ENCODE data around the gene MACO1. TPM values are rescaled to one million over a fixed set of nuclear protein-coding genes. Genes with fewer than 3 reads are reported as not detected.
A peak's percentile ranks its signal among the peaks of the same experiment; 100 is the strongest.

MACO1 gene
- total and polyA plus RNA-seq, 2 of the 13 experiments (the other 11 are each of a cell fraction or from before 2014, with no cell fraction given) = 9.7 to 17.0 TPM

DNA sequence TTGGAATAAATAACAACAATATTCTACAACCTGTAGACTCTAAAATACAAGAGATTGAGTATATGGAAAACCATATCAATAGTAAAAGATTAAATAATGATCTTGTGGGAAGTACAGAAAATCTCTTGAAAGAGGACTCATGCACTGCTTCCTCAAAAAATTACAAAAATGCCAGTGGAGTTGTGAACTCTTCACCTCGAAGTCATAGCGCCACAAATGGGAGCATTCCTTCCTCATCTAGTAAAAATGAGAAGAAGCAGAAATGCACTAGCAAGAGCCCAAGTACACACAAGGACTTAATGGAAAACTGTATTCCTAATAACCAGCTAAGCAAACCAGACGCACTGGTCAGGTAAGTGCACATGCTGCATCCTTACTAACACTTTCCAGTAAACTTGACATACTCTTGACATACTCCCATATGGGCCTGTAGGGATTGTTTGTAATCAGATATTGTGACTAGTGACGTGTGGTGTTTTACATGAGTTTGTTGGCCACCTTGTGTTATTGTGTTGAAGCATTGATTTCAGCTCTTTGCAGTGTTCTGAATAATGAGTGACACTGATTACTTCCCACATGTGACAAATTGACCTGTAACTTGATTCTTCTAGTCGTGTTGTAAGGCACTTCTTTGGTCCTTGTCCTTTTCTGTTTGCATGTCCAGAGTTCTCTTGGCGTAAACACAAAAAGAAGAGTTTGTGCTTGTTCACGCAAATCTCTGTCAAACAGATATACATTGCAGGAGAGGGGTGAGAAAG is 28.0 kb downstream of the MACO1 start (continued):
- TF ChIP-seq, protein P1, sequence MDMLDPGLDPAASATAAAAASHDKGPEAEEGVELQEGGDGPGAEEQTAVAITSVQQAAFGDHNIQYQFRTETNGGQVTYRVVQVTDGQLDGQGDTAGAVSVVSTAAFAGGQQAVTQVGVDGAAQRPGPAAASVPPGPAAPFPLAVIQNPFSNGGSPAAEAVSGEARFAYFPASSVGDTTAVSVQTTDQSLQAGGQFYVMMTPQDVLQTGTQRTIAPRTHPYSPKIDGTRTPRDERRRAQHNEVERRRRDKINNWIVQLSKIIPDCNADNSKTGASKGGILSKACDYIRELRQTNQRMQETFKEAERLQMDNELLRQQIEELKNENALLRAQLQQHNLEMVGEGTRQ (IDR thresholded peaks at IDR 0.05; ENCODE audit: low read depth, low read length) = no peak
- TF ChIP-seq, protein P1 (CRISPR knock-in tag; IDR thresholded peaks at IDR 0.05; ENCODE audit: borderline replicate concordance) = peak; percentile 60; the same call in 1 of the 2 replicates
- TF ChIP-seq NKX3-1 (CRISPR knock-in tag; IDR thresholded peaks at IDR 0.05) (no peak), CREM (IDR thresholded peaks at IDR 0.05) (peak; percentile 49; the same call in 1 of the 2 replicates), CREM (CRISPR knock-in tag; IDR thresholded peaks at IDR 0.05) (no peak), CHD2 (IDR thresholded peaks at IDR 0.05; ENCODE audit: low read depth, low read length) (no peak), MLXIP (CRISPR knock-in tag; IDR thresholded peaks at IDR 0.05; ENCODE audit: borderline replicate concordance) (no peak), ZEB1 (IDR thresholded peaks at IDR 0.05; ENCODE audit: insufficient replicate concordance, low read depth) (no peak), GTF3A (CRISPR knock-in tag; conservative IDR thresholded peaks at IDR 0.05) (no peak), ZNF317 (CRISPR knock-in tag; IDR thresholded peaks at IDR 0.05) (no peak), ZNF282 (IDR thresholded peaks at IDR 0.05; ENCODE audit: partially characterized antibody) (no peak), TP53 (CRISPR knock-in tag; conservative IDR thresholded peaks at IDR 0.05) (no peak), MEIS1 (CRISPR knock-in tag; IDR thresholded peaks at IDR 0.05; ENCODE audit: borderline replicate concordance) (peak; percentile 74; the same call in 1 of the 2 replicates), ZFP62 (CRISPR knock-in tag; IDR thresholded peaks at IDR 0.05) (no peak), ZNF20 (CRISPR knock-in tag; IDR thresholded peaks at IDR 0.05) (no peak), ZNF160 (CRISPR knock-in tag; IDR thresholded peaks at IDR 0.05) (peak; percentile 31; the same call in 1 of the 2 replicates)
- TF ChIP-seq, protein P2, sequence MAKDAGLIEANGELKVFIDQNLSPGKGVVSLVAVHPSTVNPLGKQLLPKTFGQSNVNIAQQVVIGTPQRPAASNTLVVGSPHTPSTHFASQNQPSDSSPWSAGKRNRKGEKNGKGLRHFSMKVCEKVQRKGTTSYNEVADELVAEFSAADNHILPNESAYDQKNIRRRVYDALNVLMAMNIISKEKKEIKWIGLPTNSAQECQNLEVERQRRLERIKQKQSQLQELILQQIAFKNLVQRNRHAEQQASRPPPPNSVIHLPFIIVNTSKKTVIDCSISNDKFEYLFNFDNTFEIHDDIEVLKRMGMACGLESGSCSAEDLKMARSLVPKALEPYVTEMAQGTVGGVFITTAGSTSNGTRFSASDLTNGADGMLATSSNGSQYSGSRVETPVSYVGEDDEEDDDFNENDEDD (CRISPR knock-in tag; IDR thresholded peaks at IDR 0.05; ENCODE audit: borderline replicate concordance) = no peak
- TF ChIP-seq, protein P3, sequence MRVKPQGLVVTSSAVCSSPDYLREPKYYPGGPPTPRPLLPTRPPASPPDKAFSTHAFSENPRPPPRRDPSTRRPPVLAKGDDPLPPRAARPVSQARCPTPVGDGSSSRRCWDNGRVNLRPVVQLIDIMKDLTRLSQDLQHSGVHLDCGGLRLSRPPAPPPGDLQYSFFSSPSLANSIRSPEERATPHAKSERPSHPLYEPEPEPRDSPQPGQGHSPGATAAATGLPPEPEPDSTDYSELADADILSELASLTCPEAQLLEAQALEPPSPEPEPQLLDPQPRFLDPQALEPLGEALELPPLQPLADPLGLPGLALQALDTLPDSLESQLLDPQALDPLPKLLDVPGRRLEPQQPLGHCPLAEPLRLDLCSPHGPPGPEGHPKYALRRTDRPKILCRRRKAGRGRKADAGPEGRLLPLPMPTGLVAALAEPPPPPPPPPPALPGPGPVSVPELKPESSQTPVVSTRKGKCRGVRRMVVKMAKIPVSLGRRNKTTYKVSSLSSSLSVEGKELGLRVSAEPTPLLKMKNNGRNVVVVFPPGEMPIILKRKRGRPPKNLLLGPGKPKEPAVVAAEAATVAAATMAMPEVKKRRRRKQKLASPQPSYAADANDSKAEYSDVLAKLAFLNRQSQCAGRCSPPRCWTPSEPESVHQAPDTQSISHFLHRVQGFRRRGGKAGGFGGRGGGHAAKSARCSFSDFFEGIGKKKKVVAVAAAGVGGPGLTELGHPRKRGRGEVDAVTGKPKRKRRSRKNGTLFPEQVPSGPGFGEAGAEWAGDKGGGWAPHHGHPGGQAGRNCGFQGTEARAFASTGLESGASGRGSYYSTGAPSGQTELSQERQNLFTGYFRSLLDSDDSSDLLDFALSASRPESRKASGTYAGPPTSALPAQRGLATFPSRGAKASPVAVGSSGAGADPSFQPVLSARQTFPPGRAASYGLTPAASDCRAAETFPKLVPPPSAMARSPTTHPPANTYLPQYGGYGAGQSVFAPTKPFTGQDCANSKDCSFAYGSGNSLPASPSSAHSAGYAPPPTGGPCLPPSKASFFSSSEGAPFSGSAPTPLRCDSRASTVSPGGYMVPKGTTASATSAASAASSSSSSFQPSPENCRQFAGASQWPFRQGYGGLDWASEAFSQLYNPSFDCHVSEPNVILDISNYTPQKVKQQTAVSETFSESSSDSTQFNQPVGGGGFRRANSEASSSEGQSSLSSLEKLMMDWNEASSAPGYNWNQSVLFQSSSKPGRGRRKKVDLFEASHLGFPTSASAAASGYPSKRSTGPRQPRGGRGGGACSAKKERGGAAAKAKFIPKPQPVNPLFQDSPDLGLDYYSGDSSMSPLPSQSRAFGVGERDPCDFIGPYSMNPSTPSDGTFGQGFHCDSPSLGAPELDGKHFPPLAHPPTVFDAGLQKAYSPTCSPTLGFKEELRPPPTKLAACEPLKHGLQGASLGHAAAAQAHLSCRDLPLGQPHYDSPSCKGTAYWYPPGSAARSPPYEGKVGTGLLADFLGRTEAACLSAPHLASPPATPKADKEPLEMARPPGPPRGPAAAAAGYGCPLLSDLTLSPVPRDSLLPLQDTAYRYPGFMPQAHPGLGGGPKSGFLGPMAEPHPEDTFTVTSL (CRISPR knock-in tag; IDR thresholded peaks at IDR 0.05; ENCODE audit: borderline replicate concordance) = peak; percentile 76; the same call in 1 of the 2 replicates

Measured in HepG2 (cell line).